Keratinocyte (primary cell): Measurements from ENCODE around the gene NDUFAF2. TPM values are rescaled to one million over a fixed set of nuclear protein-coding genes. Genes with fewer than 3 reads are reported as not detected.

Experiments used
- DNase-seq: peaks from one replicate; pipeline ENCODE4 v3.0.0-alpha.2; 2011; ENCODE audit warnings: low read depth, missing footprints, low spot score
- FAIRE-seq: peaks from 2 replicates; lab custom pipeline; 2011; peaks lifted over from hg19 to GRCh38; lab: Jason Lieb, UNC
- H2AFZ ChIP-seq: 2 replicates; pipeline ENCODE4 v1.6.0; 2012; ENCODE audit warnings: low read length, control low read depth, inconsistent platforms; ENCODE audit not compliant: control insufficient read depth
- H3K27ac ChIP-seq: 2 replicates; pipeline ENCODE4 v1.5.1; 2011; ENCODE audit warnings: low read length; ENCODE audit not compliant: control insufficient read depth, insufficient read depth
- H3K27me3 ChIP-seq: 3 replicates; pipeline ENCODE4 v1.6.0; 2011; ENCODE audit warnings: low read length; ENCODE audit not compliant: control insufficient read depth, insufficient read depth; ENCODE audit errors: extremely low read depth
- H3K36me3 ChIP-seq, 2 experiments: 2 replicates in 1 of 2; 3 replicates in 1 of 2; pipeline ENCODE4 v1.5.1; 2011; ENCODE audit warnings: low read length in 2 of 2, mild to moderate bottlenecking in 1 of 2; ENCODE audit not compliant: control insufficient read depth in 2 of 2, insufficient read depth in 2 of 2; ENCODE audit errors: extremely low read depth in 1 of 2
- H3K4me1 ChIP-seq: 3 replicates; pipeline ENCODE4 v1.5.1; 2011; ENCODE audit warnings: low read length; ENCODE audit not compliant: control insufficient read depth, insufficient read depth; ENCODE audit errors: extremely low read depth
- H3K4me2 ChIP-seq: 3 replicates; pipeline ENCODE4 v1.6.0; 2011; ENCODE audit warnings: low read depth, low read length; ENCODE audit not compliant: control insufficient read depth, insufficient read depth; ENCODE audit errors: extremely low read depth
- H3K4me3 ChIP-seq, 3 experiments: fragments of 200-600 bp in 1 of 3; sonication (generic) in 1 of 3; 2 replicates in 2 of 3; 3 replicates in 1 of 3; pipeline ENCODE4 v1.5.1; 2011 to 2016; ENCODE audit warnings: low read length in 3 of 3, mild to moderate bottlenecking in 3 of 3, control low read depth in 2 of 3, inconsistent platforms in 1 of 3, low read depth in 1 of 3, mixed read lengths in 1 of 3, mixed run types in 1 of 3, moderate library complexity in 1 of 3; ENCODE audit not compliant: control insufficient read depth in 2 of 3, insufficient read depth in 2 of 3; ENCODE audit errors: extremely low read depth in 1 of 3
- H3K79me2 ChIP-seq: 2 replicates; pipeline ENCODE4 v1.6.0; 2012; ENCODE audit warnings: low read length; ENCODE audit not compliant: control insufficient read depth, insufficient read depth
- H3K9ac ChIP-seq: 3 replicates; pipeline ENCODE4 v1.6.0; 2011; ENCODE audit warnings: low read length; ENCODE audit not compliant: control insufficient read depth, insufficient read depth; ENCODE audit errors: extremely low read depth
- H3K9me1 ChIP-seq: 3 replicates; pipeline ENCODE4 v1.6.0; 2011; ENCODE audit warnings: low read length; ENCODE audit not compliant: control insufficient read depth, insufficient read depth; ENCODE audit errors: extremely low read depth
- H3K9me3 ChIP-seq: 2 replicates; pipeline ENCODE4 v1.5.1; 2012; ENCODE audit warnings: low read depth, low read length; ENCODE audit not compliant: control insufficient read depth
- H4K20me1 ChIP-seq: 3 replicates; pipeline ENCODE4 v1.6.0; 2011; ENCODE audit warnings: low read length; ENCODE audit not compliant: control insufficient read depth, insufficient read depth; ENCODE audit errors: extremely low read depth
- EZH2 ChIP-seq: IDR thresholded peaks from one replicate; pipeline ENCODE4 v1.6.1; 2012; ENCODE audit warnings: inconsistent platforms, mild to moderate bottlenecking, low read length, moderate library complexity
- dilution Hi-C: fragments of 300-500 bp; cut with MboI; formaldehyde crosslinking; loops from one replicate; pipeline ENCODE4 v1.7.0; 2020; ENCODE audit warnings: low sequenced_read_pairs; ENCODE audit not compliant: extremely low pct_ligation_motif_present
- polyA plus RNA-seq, 5 experiments: library from polyadenylated mRNA; depleted of rRNA in 3 of 5; stranded (reverse) in 3 of 5; stranded (forward) in 1 of 5; unstranded in 1 of 5; fragments of >200 nt; gene quantifications; 1 replicate in 1 of 5; 2 replicates in 3 of 5; 3 replicates in 1 of 5; pipeline versions ENCODE4 v1.2.1 to v1.2.3, GENCODE V29; 2011 to 2012; ENCODE audit warnings: missing spikeins in 2 of 5, low read depth in 1 of 5, low replicate concordance in 1 of 5
- TF ChIP-seq, protein P1 (sequence below), 3 experiments: IDR thresholded peaks in 1 of 3; conservative IDR thresholded peaks in 1 of 3; optimal IDR thresholded peaks in 1 of 3; 2 replicates in 2 of 3; 3 replicates in 1 of 3; pipeline versions ENCODE3 to v1.5.1; 2011; ENCODE audit warnings: low read length in 3 of 3, mild to moderate bottlenecking in 3 of 3, moderate library complexity in 2 of 3, control low read depth in 1 of 3, inconsistent platforms in 1 of 3; ENCODE audit not compliant: insufficient read depth in 2 of 3; ENCODE audit errors: extremely low read depth in 1 of 3

Gene NDUFAF2
- polyA plus RNA-seq, 1 donor (not counting 4 experiments of a cell fraction or from before 2014, with no cell fraction given): 62.3 TPM

- Histone ChIP-seq H2AFZ (no peak overlapping the region), H3K36me3 (no peaks in the 10 kb centered on the region), H3K27me3 (no peaks in the 10 kb centered on the region), H3K9me1 (no peaks in the 10 kb centered on the region), H4K20me1 (no peaks in the 10 kb centered on the region), H3K9me3 (no peaks in the 10 kb centered on the region), H3K9ac (no peak overlapping the region), H3K4me1 (peaks cover 3% of the 10 kb centered on the region), H3K27ac (no peak overlapping the region), H3K4me2 (no peak overlapping the region), H3K4me3 (no peak overlapping the region), H3K79me2 (no peaks in the 10 kb centered on the region)
- FAIRE-seq (no peak), DNase-seq (no peak)
- dilution Hi-C loops: no loop called here
- TF ChIP-seq, protein P1, sequence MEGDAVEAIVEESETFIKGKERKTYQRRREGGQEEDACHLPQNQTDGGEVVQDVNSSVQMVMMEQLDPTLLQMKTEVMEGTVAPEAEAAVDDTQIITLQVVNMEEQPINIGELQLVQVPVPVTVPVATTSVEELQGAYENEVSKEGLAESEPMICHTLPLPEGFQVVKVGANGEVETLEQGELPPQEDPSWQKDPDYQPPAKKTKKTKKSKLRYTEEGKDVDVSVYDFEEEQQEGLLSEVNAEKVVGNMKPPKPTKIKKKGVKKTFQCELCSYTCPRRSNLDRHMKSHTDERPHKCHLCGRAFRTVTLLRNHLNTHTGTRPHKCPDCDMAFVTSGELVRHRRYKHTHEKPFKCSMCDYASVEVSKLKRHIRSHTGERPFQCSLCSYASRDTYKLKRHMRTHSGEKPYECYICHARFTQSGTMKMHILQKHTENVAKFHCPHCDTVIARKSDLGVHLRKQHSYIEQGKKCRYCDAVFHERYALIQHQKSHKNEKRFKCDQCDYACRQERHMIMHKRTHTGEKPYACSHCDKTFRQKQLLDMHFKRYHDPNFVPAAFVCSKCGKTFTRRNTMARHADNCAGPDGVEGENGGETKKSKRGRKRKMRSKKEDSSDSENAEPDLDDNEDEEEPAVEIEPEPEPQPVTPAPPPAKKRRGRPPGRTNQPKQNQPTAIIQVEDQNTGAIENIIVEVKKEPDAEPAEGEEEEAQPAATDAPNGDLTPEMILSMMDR (optimal IDR thresholded peaks at IDR 0.05 in 1 of 3, IDR thresholded peaks at IDR 0.05 in 1 of 3, conservative IDR thresholded peaks at IDR 0.05 in 1 of 3; ENCODE audit: extremely low read depth in 1 of 3, insufficient read depth in 2 of 3, low read length in 3 of 3): no peak
- TF ChIP-seq EZH2: no peak
These were observed 237.4 kb downstream of the NDUFAF2 start for GRCh38 chr5:61182449-61182848.

GRCh38 chr5:61183538-61183937 lies 238.5 kb downstream of the NDUFAF2 start:
- Histone ChIP-seq H3K27me3 (no peaks in the 10 kb centered on the region), H3K4me2 (no peak overlapping the region), H3K9ac (no peak overlapping the region), H4K20me1 (no peaks in the 10 kb centered on the region), H3K79me2 (no peaks in the 10 kb centered on the region), H3K4me1 (peaks cover 3% of the 10 kb centered on the region), H3K9me1 (no peaks in the 10 kb centered on the region), H2AFZ (no peak overlapping the region), H3K9me3 (no peaks in the 10 kb centered on the region), H3K36me3 (no peaks in the 10 kb centered on the region), H3K27ac (no peak overlapping the region), H3K4me3 (no peak overlapping the region)
- TF ChIP-seq, protein P1 (optimal IDR thresholded peaks at IDR 0.05 in 1 of 3, IDR thresholded peaks at IDR 0.05 in 1 of 3, conservative IDR thresholded peaks at IDR 0.05 in 1 of 3; ENCODE audit: extremely low read depth in 1 of 3, insufficient read depth in 2 of 3, low read length in 3 of 3): no peak
- no peak for TF ChIP-seq EZH2
- no peak for FAIRE-seq
- dilution Hi-C loops: no loop called here
- no peak for DNase-seq
